ENCODE measurements around the gene DNAH12.

DNAH12 gene

GRCh38 chr3:57556459-57557084 is 12.4 kb upstream of the DNAH12 start:
- TF ChIP-seq GATA3 (IDR thresholded peaks at IDR 0.05; ENCODE audit: low read depth, low read length), result no peak
- no peak for TF ChIP-seq GATA2 (IDR thresholded peaks at IDR 0.05; ENCODE audit: low read depth, low read length)

- TF ChIP-seq GATA3 (IDR thresholded peaks at IDR 0.05; ENCODE audit: low read depth, low read length) (no peak), GATA2 (IDR thresholded peaks at IDR 0.05; ENCODE audit: low read depth, low read length) (0 out of 2 replicates have a peak, but pooled peaks have one; percentile 12)
These were observed 11.8 kb upstream of the DNAH12 start, which contains the start of gene PDE12 for GRCh38 chr3:57555738-57556458. PDE12 (plus strand) TSS chr3:57556274; CDS start chr3:57556380, 106 bp downstream.

GRCh38 chr3:57555306-57555705 is 11.2 kb upstream of the DNAH12 start:
- TF ChIP-seq GATA3 (IDR thresholded peaks at IDR 0.05; ENCODE audit: low read depth, low read length), result no peak
- TF ChIP-seq GATA2 (IDR thresholded peaks at IDR 0.05; ENCODE audit: low read depth, low read length), result no peak

GRCh38 chr3:57546616-57547015 is 2.5 kb upstream of the DNAH12 start:
- no peak for TF ChIP-seq GATA2 (IDR thresholded peaks at IDR 0.05; ENCODE audit: low read depth, low read length)
- no peak for TF ChIP-seq GATA3 (IDR thresholded peaks at IDR 0.05; ENCODE audit: low read depth, low read length)

- no peak for TF ChIP-seq GATA3 (IDR thresholded peaks at IDR 0.05; ENCODE audit: low read depth, low read length)
- no peak for TF ChIP-seq GATA2 (IDR thresholded peaks at IDR 0.05; ENCODE audit: low read depth, low read length)
These were observed 1.6 kb upstream of the DNAH12 start for GRCh38 chr3:57545636-57546268.

GRCh38 chr3:57538465-57538864 is 5.7 kb downstream of the DNAH12 start:
- TF ChIP-seq GATA3 (IDR thresholded peaks at IDR 0.05; ENCODE audit: low read depth, low read length) (no peak), GATA2 (IDR thresholded peaks at IDR 0.05; ENCODE audit: low read depth, low read length) (no peak)

- peak; percentile 76 for TF ChIP-seq GATA2 (IDR thresholded peaks at IDR 0.05; ENCODE audit: low read depth, low read length)
- TF ChIP-seq GATA3 (IDR thresholded peaks at IDR 0.05; ENCODE audit: low read depth, low read length), result peak; percentile 64; the same call in 1 of the 2 replicates
These were observed 14.0 kb downstream of the DNAH12 start for GRCh38 chr3:57530071-57530608.

- TF ChIP-seq GATA2 (IDR thresholded peaks at IDR 0.05; ENCODE audit: low read depth, low read length) (no peak), GATA3 (IDR thresholded peaks at IDR 0.05; ENCODE audit: low read depth, low read length) (no peak)
These were observed 25.7 kb downstream of the DNAH12 start for GRCh38 chr3:57518276-57518915.

GRCh38 chr3:57512166-57512565 is 32.0 kb downstream of the DNAH12 start:
- no peak for TF ChIP-seq GATA3 (IDR thresholded peaks at IDR 0.05; ENCODE audit: low read depth, low read length)
- no peak for TF ChIP-seq GATA2 (IDR thresholded peaks at IDR 0.05; ENCODE audit: low read depth, low read length)

GRCh38 chr3:57505901-57506300 is 38.2 kb downstream of the DNAH12 start:
- TF ChIP-seq GATA2 (IDR thresholded peaks at IDR 0.05; ENCODE audit: low read depth, low read length) (no peak), GATA3 (IDR thresholded peaks at IDR 0.05; ENCODE audit: low read depth, low read length) (no peak)

- no peak for TF ChIP-seq GATA3 (IDR thresholded peaks at IDR 0.05; ENCODE audit: low read depth, low read length)
- no peak for TF ChIP-seq GATA2 (IDR thresholded peaks at IDR 0.05; ENCODE audit: low read depth, low read length)
These were observed 43.6 kb downstream of the DNAH12 start for GRCh38 chr3:57500506-57500905.

GRCh38 chr3:57497904-57498303 is 46.2 kb downstream of the DNAH12 start:
- no peak for TF ChIP-seq GATA2 (IDR thresholded peaks at IDR 0.05; ENCODE audit: low read depth, low read length)
- TF ChIP-seq GATA3 (IDR thresholded peaks at IDR 0.05; ENCODE audit: low read depth, low read length), result no peak

GRCh38 chr3:57484563-57484962 is 59.6 kb downstream of the DNAH12 start:
- TF ChIP-seq GATA2 (IDR thresholded peaks at IDR 0.05; ENCODE audit: low read depth, low read length), result no peak
- no peak for TF ChIP-seq GATA3 (IDR thresholded peaks at IDR 0.05; ENCODE audit: low read depth, low read length)

- no peak for TF ChIP-seq GATA2 (IDR thresholded peaks at IDR 0.05; ENCODE audit: low read depth, low read length)
- TF ChIP-seq GATA3 (IDR thresholded peaks at IDR 0.05; ENCODE audit: low read depth, low read length), result no peak
These were observed 79.3 kb downstream of the DNAH12 start for GRCh38 chr3:57464801-57465200.

All from SH-SY5Y (cell line).